ENCODE measurements around the gene PGLYRP3.

The PGLYRP3 gene

GRCh38 chr1:153355445-153356071 is 42.8 kb upstream of the PGLYRP3 start:
- Histone ChIP-seq H3K27me3 (ENCODE audit: insufficient read depth, low read length, poor library complexity) (no peaks in the 10 kb centered on the region), H3K79me1 (ENCODE audit: low read length) (no peaks in the 10 kb centered on the region), H2BK120ac (ENCODE audit: low read depth, low read length) (no peak overlapping the region), H3K4ac (ENCODE audit: low read depth, low read length) (no peak overlapping the region), H3K18ac (ENCODE audit: low read length) (no peak overlapping the region), H2AK5ac (ENCODE audit: low read length) (no peak overlapping the region), H3K23ac (ENCODE audit: low read length) (no peak overlapping the region), H3K27ac (ENCODE audit: low read depth, low read length) (no peak overlapping the region), H4K5ac (ENCODE audit: low read length) (no peak overlapping the region), H4K8ac (ENCODE audit: low read depth, low read length) (no peak overlapping the region), H2BK5ac (ENCODE audit: low read length) (no peak overlapping the region), H3K79me2 (ENCODE audit: control insufficient read depth, insufficient read depth, low read length) (no peaks in the 10 kb centered on the region), H3K9ac (ENCODE audit: low read length) (no peak overlapping the region), H3K4me3 (ENCODE audit: low read length) (no peak overlapping the region), H3K4me1 (ENCODE audit: control insufficient read depth, low read depth, low read length) (no peaks in the 10 kb centered on the region), H3K4me2 (ENCODE audit: low read length) (no peak overlapping the region), H3K56ac (ENCODE audit: low read length) (no peak overlapping the region), H2BK15ac (replicated peaks; ENCODE audit: low read depth) (no peak overlapping the region), H3K36me3 (ENCODE audit: control insufficient read depth, insufficient read depth, low read length) (no peaks in the 10 kb centered on the region)
- DNase-seq: peak; percentile 90
- no CpG with 5 or more reads among the region's 10 CpGs for WGBS (ENCODE audit: extremely low coverage, insufficient coverage, low lambda C conversion rate)

- Histone ChIP-seq H2AK5ac (ENCODE audit: low read length) (no peak overlapping the region), H2BK120ac (ENCODE audit: low read depth, low read length) (no peak overlapping the region), H3K4me2 (ENCODE audit: low read length) (no peak overlapping the region), H3K4me1 (ENCODE audit: control insufficient read depth, low read depth, low read length) (no peaks in the 10 kb centered on the region), H3K18ac (ENCODE audit: low read length) (no peak overlapping the region), H3K9ac (ENCODE audit: low read length) (no peak overlapping the region), H2BK5ac (ENCODE audit: low read length) (no peak overlapping the region), H3K79me1 (ENCODE audit: low read length) (no peaks in the 10 kb centered on the region), H4K5ac (ENCODE audit: low read length) (no peak overlapping the region), H4K8ac (ENCODE audit: low read depth, low read length) (no peak overlapping the region), H3K23ac (ENCODE audit: low read length) (no peak overlapping the region), H3K4me3 (ENCODE audit: low read length) (no peak overlapping the region), H3K27me3 (ENCODE audit: insufficient read depth, low read length, poor library complexity) (no peaks in the 10 kb centered on the region), H3K79me2 (ENCODE audit: control insufficient read depth, insufficient read depth, low read length) (no peaks in the 10 kb centered on the region), H3K4ac (ENCODE audit: low read depth, low read length) (no peak overlapping the region), H3K56ac (ENCODE audit: low read length) (no peak overlapping the region), H3K27ac (ENCODE audit: low read depth, low read length) (no peak overlapping the region), H2BK15ac (replicated peaks; ENCODE audit: low read depth) (no peak overlapping the region), H3K36me3 (ENCODE audit: control insufficient read depth, insufficient read depth, low read length) (no peaks in the 10 kb centered on the region)
- no peak for DNase-seq
- no CpG with 5 or more reads among the region's 8 CpGs for WGBS (ENCODE audit: extremely low coverage, insufficient coverage, low lambda C conversion rate)
Observed at GRCh38 chr1:153354515-153355193, 41.9 kb upstream of the PGLYRP3 start.

DNA sequence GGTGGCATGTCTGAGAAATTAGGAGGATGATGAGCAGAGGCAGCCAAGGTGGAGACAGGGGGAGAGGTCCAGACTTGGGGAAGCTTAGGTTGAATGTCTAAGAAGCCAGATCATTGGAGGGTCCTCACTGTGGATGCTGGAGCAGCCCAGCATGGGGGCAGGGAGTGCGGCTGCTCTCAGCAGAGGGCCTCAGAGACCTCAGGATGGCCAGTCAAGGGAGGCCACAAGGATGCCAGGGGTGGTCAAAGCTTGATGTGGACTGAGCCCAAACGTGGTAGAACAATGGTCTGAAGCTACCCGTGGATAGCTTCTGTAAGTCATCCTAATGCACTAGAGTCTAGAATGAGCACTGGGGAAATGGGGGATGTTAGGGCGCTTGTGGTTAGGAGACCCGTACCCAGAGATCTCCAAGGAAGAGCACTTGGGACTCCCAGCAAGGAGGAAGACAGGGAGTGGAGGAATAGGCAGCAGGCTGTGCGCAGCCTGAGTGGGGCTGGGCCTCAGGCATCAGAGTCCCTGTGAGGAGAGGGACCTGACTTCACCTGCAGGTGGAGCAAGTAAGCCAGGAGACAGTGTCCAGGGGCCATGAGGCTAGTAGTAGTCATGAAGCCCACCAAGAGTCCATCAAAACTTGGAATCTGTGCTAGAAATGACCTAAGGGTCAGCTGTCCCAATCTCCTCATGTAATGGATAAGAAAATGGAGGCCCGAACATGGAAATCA is 40.6 kb upstream of the PGLYRP3 start:
- H3K4me2 ChIP-seq (ENCODE audit: low read length): no peak overlapping the region
- no peaks in the 10 kb centered on the region for H3K4me1 ChIP-seq (ENCODE audit: control insufficient read depth, low read depth, low read length)
- no peak overlapping the region for H4K8ac ChIP-seq (ENCODE audit: low read depth, low read length)
- H3K9ac ChIP-seq (ENCODE audit: low read length): no peak overlapping the region
- H2AK5ac ChIP-seq (ENCODE audit: low read length): no peak overlapping the region
- H2BK120ac ChIP-seq (ENCODE audit: low read depth, low read length): no peak overlapping the region
- peak; percentile 61 for DNase-seq
- no peak overlapping the region for H3K4ac ChIP-seq (ENCODE audit: low read depth, low read length)
- no CpG with 5 or more reads among the region's 7 CpGs for WGBS (ENCODE audit: extremely low coverage, insufficient coverage, low lambda C conversion rate)
- H3K27ac ChIP-seq (ENCODE audit: low read depth, low read length): no peak overlapping the region
- H2BK5ac ChIP-seq (ENCODE audit: low read length): no peak overlapping the region
- no peak overlapping the region for H3K18ac ChIP-seq (ENCODE audit: low read length)
- H3K79me2 ChIP-seq (ENCODE audit: control insufficient read depth, insufficient read depth, low read length): no peaks in the 10 kb centered on the region
- H3K27me3 ChIP-seq (ENCODE audit: insufficient read depth, low read length, poor library complexity): no peaks in the 10 kb centered on the region
- no peak overlapping the region for H4K5ac ChIP-seq (ENCODE audit: low read length)
- H3K4me3 ChIP-seq (ENCODE audit: low read length): no peak overlapping the region
- H3K79me1 ChIP-seq (ENCODE audit: low read length): no peaks in the 10 kb centered on the region
- no peaks in the 10 kb centered on the region for H3K36me3 ChIP-seq (ENCODE audit: control insufficient read depth, insufficient read depth, low read length)
- peak overlapping the region; percentile 22 for H3K56ac ChIP-seq (ENCODE audit: low read length)
- no peak overlapping the region for H3K23ac ChIP-seq (ENCODE audit: low read length)
- no peak overlapping the region for H2BK15ac ChIP-seq (replicated peaks; ENCODE audit: low read depth)

DNA sequence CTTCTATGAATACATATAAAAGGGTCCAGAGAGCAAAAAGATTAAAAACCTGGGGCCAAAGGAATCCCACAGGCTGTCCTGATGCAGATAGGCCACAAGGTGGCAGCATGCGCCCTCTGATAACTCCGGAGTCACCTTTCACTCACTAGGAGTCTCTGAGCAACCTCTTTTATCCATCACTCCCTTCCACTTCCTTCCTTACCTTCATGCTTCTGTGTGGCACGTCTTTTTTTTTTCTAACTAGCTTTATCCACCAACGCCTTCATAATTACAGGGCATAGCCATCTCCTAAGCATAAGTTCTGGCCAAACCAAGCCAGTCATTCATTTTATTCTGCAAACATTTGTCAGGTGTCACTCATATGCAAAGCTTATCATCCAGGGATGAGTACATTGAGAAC is 39.8 kb upstream of the PGLYRP3 start:
- Histone ChIP-seq H4K8ac (ENCODE audit: low read depth, low read length) (no peak overlapping the region), H2AK5ac (ENCODE audit: low read length) (no peak overlapping the region), H3K9ac (ENCODE audit: low read length) (no peak overlapping the region), H4K5ac (ENCODE audit: low read length) (no peak overlapping the region), H3K4me1 (ENCODE audit: control insufficient read depth, low read depth, low read length) (no peaks in the 10 kb centered on the region), H3K79me2 (ENCODE audit: control insufficient read depth, insufficient read depth, low read length) (no peaks in the 10 kb centered on the region), H3K79me1 (ENCODE audit: low read length) (no peaks in the 10 kb centered on the region), H3K4me3 (ENCODE audit: low read length) (no peak overlapping the region), H3K56ac (ENCODE audit: low read length) (no peak overlapping the region), H3K36me3 (ENCODE audit: control insufficient read depth, insufficient read depth, low read length) (no peaks in the 10 kb centered on the region), H3K27me3 (ENCODE audit: insufficient read depth, low read length, poor library complexity) (no peaks in the 10 kb centered on the region), H3K23ac (ENCODE audit: low read length) (no peak overlapping the region), H3K4me2 (ENCODE audit: low read length) (no peak overlapping the region), H2BK15ac (replicated peaks; ENCODE audit: low read depth) (no peak overlapping the region), H3K4ac (ENCODE audit: low read depth, low read length) (no peak overlapping the region), H3K18ac (ENCODE audit: low read length) (no peak overlapping the region), H2BK5ac (ENCODE audit: low read length) (no peak overlapping the region), H3K27ac (ENCODE audit: low read depth, low read length) (no peak overlapping the region), H2BK120ac (ENCODE audit: low read depth, low read length) (no peak overlapping the region)
- no CpG with 5 or more reads among the region's 4 CpGs for WGBS (ENCODE audit: extremely low coverage, insufficient coverage, low lambda C conversion rate)
- DNase-seq: peak; percentile 72

DNA sequence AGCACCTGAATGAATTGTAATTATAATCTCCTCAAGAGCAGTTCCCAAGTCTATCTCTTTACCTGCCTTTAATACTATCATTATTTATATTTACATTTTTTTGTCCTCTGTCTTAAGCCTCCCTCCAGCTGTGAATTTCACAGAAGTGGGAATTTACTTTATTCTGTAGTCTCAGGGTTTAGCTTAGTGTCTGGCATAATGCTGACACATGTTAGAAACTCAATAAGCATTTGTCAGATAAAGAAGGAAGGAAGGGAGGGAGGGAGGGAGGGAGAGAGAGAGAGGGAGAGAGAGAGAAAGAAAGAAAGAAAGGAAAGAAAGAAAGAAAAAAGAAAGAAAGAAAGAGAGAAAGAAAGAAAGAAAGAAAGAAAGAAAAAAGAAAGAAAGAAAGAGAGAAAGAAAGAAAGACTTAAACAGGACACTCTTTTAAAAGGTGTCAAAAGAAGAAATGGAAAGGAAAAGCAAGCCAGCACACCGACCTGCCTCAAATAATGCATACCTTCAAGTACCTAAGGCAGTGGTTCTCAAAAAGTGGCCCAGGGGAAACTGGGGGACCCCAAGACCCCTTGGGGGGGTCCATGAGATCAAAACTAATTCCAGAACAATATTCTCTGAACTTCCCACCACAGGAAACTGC is 37.7 kb upstream of the PGLYRP3 start:
- H4K8ac ChIP-seq (ENCODE audit: low read depth, low read length): no peak overlapping the region
- H3K23ac ChIP-seq (ENCODE audit: low read length): no peak overlapping the region
- H3K36me3 ChIP-seq (ENCODE audit: control insufficient read depth, insufficient read depth, low read length): no peaks in the 10 kb centered on the region
- no peak overlapping the region for H2BK15ac ChIP-seq (replicated peaks; ENCODE audit: low read depth)
- H3K4me1 ChIP-seq (ENCODE audit: control insufficient read depth, low read depth, low read length): no peaks in the 10 kb centered on the region
- no peak overlapping the region for H2BK120ac ChIP-seq (ENCODE audit: low read depth, low read length)
- H4K5ac ChIP-seq (ENCODE audit: low read length): no peak overlapping the region
- no peak overlapping the region for H3K4me3 ChIP-seq (ENCODE audit: low read length)
- no peaks in the 10 kb centered on the region for H3K27me3 ChIP-seq (ENCODE audit: insufficient read depth, low read length, poor library complexity)
- H2BK5ac ChIP-seq (ENCODE audit: low read length): no peak overlapping the region
- H3K4me2 ChIP-seq (ENCODE audit: low read length): no peak overlapping the region
- no peak overlapping the region for H3K18ac ChIP-seq (ENCODE audit: low read length)
- no peak overlapping the region for H2AK5ac ChIP-seq (ENCODE audit: low read length)
- no peak overlapping the region for H3K9ac ChIP-seq (ENCODE audit: low read length)
- no CpG with 5 or more reads among the region's 1 CpG for WGBS (ENCODE audit: extremely low coverage, insufficient coverage, low lambda C conversion rate)
- no peaks in the 10 kb centered on the region for H3K79me2 ChIP-seq (ENCODE audit: control insufficient read depth, insufficient read depth, low read length)
- no peak overlapping the region for H3K27ac ChIP-seq (ENCODE audit: low read depth, low read length)
- H3K79me1 ChIP-seq (ENCODE audit: low read length): no peaks in the 10 kb centered on the region
- no peak overlapping the region for H3K56ac ChIP-seq (ENCODE audit: low read length)
- no peak for DNase-seq
- H3K4ac ChIP-seq (ENCODE audit: low read depth, low read length): no peak overlapping the region

Measured in mesendoderm (in vitro differentiated cells).